GM12892 (cell line): ENCODE measurements around the gene ERH.

Experiments used
- POLR2A ChIP-seq: IDR thresholded peaks from 2 replicates; pipeline ENCODE4 v1.6.1; 2011; ENCODE audit warnings: low read depth, low read length, control low read depth
- POLR2AphosphoS5 ChIP-seq: IDR thresholded peaks from 2 replicates; pipeline ENCODE4 v1.6.1; 2011; ENCODE audit warnings: low read depth, low read length, control low read depth

DNA sequence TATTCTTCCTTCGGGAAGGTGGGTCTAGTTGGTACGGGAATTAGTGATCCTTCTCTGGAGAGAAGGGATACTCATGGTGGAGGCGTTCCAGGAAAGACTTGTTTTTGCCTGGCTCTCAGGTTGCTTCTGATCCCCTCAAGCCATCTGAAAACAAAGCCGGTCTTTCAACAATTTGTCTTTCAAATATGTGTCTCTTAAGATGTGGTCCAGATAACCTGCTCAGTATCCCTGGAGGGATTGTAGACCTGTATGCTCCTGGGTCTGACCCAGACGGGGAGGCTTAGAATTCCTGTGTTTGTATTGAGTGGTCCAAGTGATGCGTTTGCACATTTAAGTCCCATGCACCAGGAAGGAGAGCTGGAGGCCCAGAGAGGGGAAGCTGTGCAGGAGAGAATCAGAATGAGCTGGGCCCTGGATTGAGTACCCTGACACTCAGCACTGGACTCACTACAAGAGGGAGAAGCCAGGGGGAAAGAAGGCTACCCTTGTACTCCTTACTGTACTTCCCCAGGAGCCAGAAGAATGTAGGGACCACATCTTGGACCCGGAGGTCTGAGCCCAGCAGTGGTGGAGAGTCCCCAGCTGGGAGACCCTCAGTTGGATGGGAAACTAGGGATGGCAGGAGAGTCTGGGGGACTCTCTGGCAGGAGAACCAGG is 40.4 kb downstream of the ERH start:
- TF ChIP-seq POLR2AphosphoS5 (no peak), POLR2A (no peak)
